GM21447 (cell line): Measurements from ENCODE around the gene TMEM273.

Source experiments
- ATAC-seq: cut with Tn5 transposase; IDR thresholded peaks from one replicate; pipeline ENCODE4 v1.9.1; 2021; ENCODE audit not compliant: unreplicated experiment

Gene TMEM273

GRCh38 chr10:49187950-49188761, at the start of gene TMEM273:
Gene TMEM273 (minus strand): TSS chr10:49188391. CDS start chr10:49188336, 55 bp downstream.
- ATAC-seq = peak; percentile 68

GRCh38 chr10:49237985-49238384, 49.8 kb upstream of the TMEM273 start:
- no peak for ATAC-seq

GRCh38 chr10:49235392-49235791, 47.2 kb upstream of the TMEM273 start:
- ATAC-seq = no peak

GRCh38 chr10:49231086-49231820, 43.1 kb upstream of the TMEM273 start:
- ATAC-seq = no peak

- ATAC-seq = no peak
Measured at GRCh38 chr10:49230004-49230403, 41.8 kb upstream of the TMEM273 start.

GRCh38 chr10:49228677-49229076, 40.5 kb upstream of the TMEM273 start:
- ATAC-seq = no peak

GRCh38 chr10:49227406-49227805, 39.2 kb upstream of the TMEM273 start:
- no peak for ATAC-seq

- ATAC-seq = no peak
Measured at GRCh38 chr10:49226594-49226993, 38.4 kb upstream of the TMEM273 start.

- ATAC-seq = no peak
Measured at GRCh38 chr10:49225218-49225876, 37.2 kb upstream of the TMEM273 start.

- ATAC-seq = no peak
Measured at GRCh38 chr10:49223205-49223604, 35.0 kb upstream of the TMEM273 start.

GRCh38 chr10:49222170-49222569, 34.0 kb upstream of the TMEM273 start:
- ATAC-seq = no peak

GRCh38 chr10:49220679-49221078, 32.5 kb upstream of the TMEM273 start:
- no peak for ATAC-seq

- ATAC-seq = no peak
Measured at GRCh38 chr10:49220031-49220430, 31.8 kb upstream of the TMEM273 start.

GRCh38 chr10:49219248-49219647, 31.1 kb upstream of the TMEM273 start:
- ATAC-seq = no peak

- no peak for ATAC-seq
Measured at GRCh38 chr10:49218480-49218879, 30.3 kb upstream of the TMEM273 start.

- ATAC-seq = no peak
Measured at GRCh38 chr10:49217645-49218044, 29.5 kb upstream of the TMEM273 start.

GRCh38 chr10:49213211-49213610, 25.0 kb upstream of the TMEM273 start:
- ATAC-seq = no peak

- ATAC-seq = no peak
Measured at GRCh38 chr10:49212783-49213182, 24.6 kb upstream of the TMEM273 start.

- no peak for ATAC-seq
Measured at GRCh38 chr10:49212076-49212475, 23.9 kb upstream of the TMEM273 start.

GRCh38 chr10:49208996-49209395, 20.8 kb upstream of the TMEM273 start:
- ATAC-seq = no peak

GRCh38 chr10:49207936-49208487, 19.8 kb upstream of the TMEM273 start:
- no peak for ATAC-seq
